ENCODE results near the gene ISCA2. TPM values are rescaled to one million over a fixed set of nuclear protein-coding genes. Genes with fewer than 3 reads are reported as not detected.
"Not testable (repeated sequence)": the region's sequence is repeated elsewhere in the genome, so short reads cannot be mapped to it uniquely, and the experiment has no call there.

Gene ISCA2
- total and polyA plus RNA-seq, 2 donors = 34.1 to 35.3 TPM

GRCh38 chr14:74527736-74528280 lies 34.2 kb downstream of the ISCA2 start:
- Histone ChIP-seq H3K36me3 (ENCODE audit: control insufficient read depth in 2 of 2, insufficient read depth in 2 of 2, low read length in 1 of 2) (no peaks in the 10 kb centered on the region), H3K4me1 (ENCODE audit: control insufficient read depth in 2 of 2, insufficient read depth in 2 of 2, low read length in 2 of 2) (peaks cover 0 to 6% of the 10 kb centered on the region in 2 donors), H3K4me3 (ENCODE audit: low read length in 2 of 2) (no peak overlapping the region), H3K27me3 (ENCODE audit: control insufficient read depth in 2 of 2, insufficient read depth in 1 of 2, low read length in 1 of 2) (no peaks in the 10 kb centered on the region), H3K27ac (ENCODE audit: low read depth in 1 of 2, low read length in 1 of 2) (no peak overlapping the region), H3K9me3 (ENCODE audit: control insufficient read depth in 2 of 2, insufficient read depth in 1 of 2, low read length in 1 of 2) (no peaks in the 10 kb centered on the region)
- 93% methylated on average over 10 of the region's 10 CpGs for WGBS
- no peak for DNase-seq (ENCODE audit: low read depth in 6 of 9, low spot score in 9 of 9)

GRCh38 chr14:74528406-74528805 lies 34.8 kb downstream of the ISCA2 start:
- WGBS = 96% methylated on average over 14 of the region's 14 CpGs
- Histone ChIP-seq H3K4me1 (ENCODE audit: control insufficient read depth in 2 of 2, insufficient read depth in 2 of 2, low read length in 2 of 2) (peaks cover 0 to 6% of the 10 kb centered on the region in 2 donors), H3K27ac (ENCODE audit: low read depth in 1 of 2, low read length in 1 of 2) (no peak overlapping the region), H3K4me3 (ENCODE audit: low read length in 2 of 2) (no peak overlapping the region), H3K9me3 (ENCODE audit: control insufficient read depth in 2 of 2, insufficient read depth in 1 of 2, low read length in 1 of 2) (no peaks in the 10 kb centered on the region), H3K36me3 (ENCODE audit: control insufficient read depth in 2 of 2, insufficient read depth in 2 of 2, low read length in 1 of 2) (no peaks in the 10 kb centered on the region), H3K27me3 (ENCODE audit: control insufficient read depth in 2 of 2, insufficient read depth in 1 of 2, low read length in 1 of 2) (no peaks in the 10 kb centered on the region)
- DNase-seq (ENCODE audit: low read depth in 6 of 9, low spot score in 9 of 9) = no peak

- 97% methylated on average over 10 of the region's 10 CpGs for WGBS
- no peaks in the 10 kb centered on the region for H3K27me3 ChIP-seq (ENCODE audit: control insufficient read depth in 2 of 2, insufficient read depth in 1 of 2, low read length in 1 of 2)
- H3K27ac ChIP-seq (ENCODE audit: low read depth in 1 of 2, low read length in 1 of 2) = no peak overlapping the region
- DNase-seq (ENCODE audit: low read depth in 6 of 9, low spot score in 9 of 9) = no peak
- no peaks in the 10 kb centered on the region for H3K36me3 ChIP-seq (ENCODE audit: control insufficient read depth in 2 of 2, insufficient read depth in 2 of 2, low read length in 1 of 2)
- H3K9me3 ChIP-seq (ENCODE audit: control insufficient read depth in 2 of 2, insufficient read depth in 1 of 2, low read length in 1 of 2) = no peaks in the 10 kb centered on the region
- no peak overlapping the region for H3K4me3 ChIP-seq (ENCODE audit: low read length in 2 of 2)
- peaks cover 0 to 6% of the 10 kb centered on the region in 2 donors for H3K4me1 ChIP-seq (ENCODE audit: control insufficient read depth in 2 of 2, insufficient read depth in 2 of 2, low read length in 2 of 2)
Observed at GRCh38 chr14:74528886-74529285, 35.3 kb downstream of the ISCA2 start.

- H3K36me3 ChIP-seq (ENCODE audit: control insufficient read depth in 2 of 2, insufficient read depth in 2 of 2, low read length in 1 of 2) = no peaks in the 10 kb centered on the region
- H3K9me3 ChIP-seq (ENCODE audit: control insufficient read depth in 2 of 2, insufficient read depth in 1 of 2, low read length in 1 of 2) = no peaks in the 10 kb centered on the region
- 94% methylated on average over 3 of the region's 3 CpGs for WGBS
- no peak for DNase-seq (ENCODE audit: low read depth in 6 of 9, low spot score in 9 of 9)
- H3K4me3 ChIP-seq (ENCODE audit: low read length in 2 of 2) = no peak overlapping the region
- peaks cover 0 to 2% of the 10 kb centered on the region in 2 donors for H3K4me1 ChIP-seq (ENCODE audit: control insufficient read depth in 2 of 2, insufficient read depth in 2 of 2, low read length in 2 of 2)
- no peaks in the 10 kb centered on the region for H3K27me3 ChIP-seq (ENCODE audit: control insufficient read depth in 2 of 2, insufficient read depth in 1 of 2, low read length in 1 of 2)
- H3K27ac ChIP-seq (ENCODE audit: low read depth in 1 of 2, low read length in 1 of 2) = no peak overlapping the region
Observed at GRCh38 chr14:74531006-74531405, 37.4 kb downstream of the ISCA2 start.

- H3K4me1 ChIP-seq (ENCODE audit: control insufficient read depth in 2 of 2, insufficient read depth in 2 of 2, low read length in 2 of 2) = peaks cover 0 to 2% of the 10 kb centered on the region in 2 donors
- no peaks in the 10 kb centered on the region for H3K9me3 ChIP-seq (ENCODE audit: control insufficient read depth in 2 of 2, insufficient read depth in 1 of 2, low read length in 1 of 2)
- no peaks in the 10 kb centered on the region for H3K27me3 ChIP-seq (ENCODE audit: control insufficient read depth in 2 of 2, insufficient read depth in 1 of 2, low read length in 1 of 2)
- DNase-seq (ENCODE audit: low read depth in 6 of 9, low spot score in 9 of 9) = no peak
- WGBS = 82% methylated on average over 5 of the region's 5 CpGs
- H3K36me3 ChIP-seq (ENCODE audit: control insufficient read depth in 2 of 2, insufficient read depth in 2 of 2, low read length in 1 of 2) = no peaks in the 10 kb centered on the region
- H3K27ac ChIP-seq (ENCODE audit: low read depth in 1 of 2, low read length in 1 of 2) = no peak overlapping the region
- no peak overlapping the region for H3K4me3 ChIP-seq (ENCODE audit: low read length in 2 of 2)
Observed at GRCh38 chr14:74531467-74531866, 37.9 kb downstream of the ISCA2 start.

- WGBS = 97% methylated on average over 10 of the region's 10 CpGs
- Histone ChIP-seq H3K27ac (ENCODE audit: low read depth in 1 of 2, low read length in 1 of 2) (no peak overlapping the region), H3K27me3 (ENCODE audit: control insufficient read depth in 2 of 2, insufficient read depth in 1 of 2, low read length in 1 of 2) (no peaks in the 10 kb centered on the region), H3K9me3 (ENCODE audit: control insufficient read depth in 2 of 2, insufficient read depth in 1 of 2, low read length in 1 of 2) (no peaks in the 10 kb centered on the region), H3K36me3 (ENCODE audit: control insufficient read depth in 2 of 2, insufficient read depth in 2 of 2, low read length in 1 of 2) (no peaks in the 10 kb centered on the region), H3K4me1 (ENCODE audit: control insufficient read depth in 2 of 2, insufficient read depth in 2 of 2, low read length in 2 of 2) (peaks cover 0 to 2% of the 10 kb centered on the region in 2 donors), H3K4me3 (ENCODE audit: low read length in 2 of 2) (no peak overlapping the region)
- no peak for DNase-seq (ENCODE audit: low read depth in 6 of 9, low spot score in 9 of 9)
Observed at GRCh38 chr14:74532246-74532645, 38.7 kb downstream of the ISCA2 start.

- no peak for DNase-seq (ENCODE audit: low read depth in 6 of 9, low spot score in 9 of 9)
- Histone ChIP-seq H3K27me3 (ENCODE audit: control insufficient read depth in 2 of 2, insufficient read depth in 1 of 2, low read length in 1 of 2) (no peaks in the 10 kb centered on the region), H3K9me3 (ENCODE audit: control insufficient read depth in 2 of 2, insufficient read depth in 1 of 2, low read length in 1 of 2) (no peaks in the 10 kb centered on the region), H3K36me3 (ENCODE audit: control insufficient read depth in 2 of 2, insufficient read depth in 2 of 2, low read length in 1 of 2) (no peaks in the 10 kb centered on the region), H3K4me3 (ENCODE audit: low read length in 2 of 2) (no peak overlapping the region), H3K4me1 (ENCODE audit: control insufficient read depth in 2 of 2, insufficient read depth in 2 of 2, low read length in 2 of 2) (peaks cover 0 to 2% of the 10 kb centered on the region in 2 donors), H3K27ac (ENCODE audit: low read depth in 1 of 2, low read length in 1 of 2) (no peak overlapping the region)
- WGBS = 71% methylated on average over 7 of the region's 7 CpGs
Observed at GRCh38 chr14:74533576-74533975, 40.0 kb downstream of the ISCA2 start.

GRCh38 chr14:74535756-74536325 lies 42.3 kb downstream of the ISCA2 start:
- H3K27me3 ChIP-seq (ENCODE audit: control insufficient read depth in 2 of 2, insufficient read depth in 1 of 2, low read length in 1 of 2) = no peaks in the 10 kb centered on the region
- H3K9me3 ChIP-seq (ENCODE audit: control insufficient read depth in 2 of 2, insufficient read depth in 1 of 2, low read length in 1 of 2) = no peaks in the 10 kb centered on the region
- no peak for DNase-seq (ENCODE audit: low read depth in 6 of 9, low spot score in 9 of 9)
- H3K4me3 ChIP-seq (ENCODE audit: low read length in 2 of 2) = no peak overlapping the region
- H3K27ac ChIP-seq (ENCODE audit: low read depth in 1 of 2, low read length in 1 of 2) = no peak overlapping the region
- WGBS = 96% methylated on average over 10 of the region's 10 CpGs
- peaks cover 0 to 2% of the 10 kb centered on the region in 2 donors for H3K4me1 ChIP-seq (ENCODE audit: control insufficient read depth in 2 of 2, insufficient read depth in 2 of 2, low read length in 2 of 2)
- H3K36me3 ChIP-seq (ENCODE audit: control insufficient read depth in 2 of 2, insufficient read depth in 2 of 2, low read length in 1 of 2) = no peaks in the 10 kb centered on the region

- not testable (repeated sequence) for H3K4me1 ChIP-seq (ENCODE audit: control insufficient read depth in 2 of 2, insufficient read depth in 2 of 2, low read length in 2 of 2); H3K27me3 ChIP-seq (ENCODE audit: control insufficient read depth in 2 of 2, insufficient read depth in 1 of 2, low read length in 1 of 2); H3K36me3 ChIP-seq (ENCODE audit: control insufficient read depth in 2 of 2, insufficient read depth in 2 of 2, low read length in 1 of 2); H3K9me3 ChIP-seq (ENCODE audit: control insufficient read depth in 2 of 2, insufficient read depth in 1 of 2, low read length in 1 of 2); H3K4me3 ChIP-seq (ENCODE audit: low read length in 2 of 2); H3K27ac ChIP-seq (ENCODE audit: low read depth in 1 of 2, low read length in 1 of 2); DNase-seq (ENCODE audit: low read depth in 6 of 9, low spot score in 9 of 9)
- 93% methylated on average over 3 of the region's 3 CpGs for WGBS
Observed at GRCh38 chr14:74536336-74536735, 42.8 kb downstream of the ISCA2 start.
